PC-9 (cell line): Measurements from ENCODE around the gene FBXW7. TPM values are rescaled to one million over a fixed set of nuclear protein-coding genes. Genes with fewer than 3 reads are reported as not detected.

Experiments used
- BruUV-seq: library from RNA; stranded (reverse); fragments of 400-500 nt; replicated peaks from 2 replicates; lab custom pipeline; 2021; lab: Mats Ljungman, UMichigan
- CTCF ChIA-PET: fragments of 300-600 bp; sonication (Branson Sonifier 250); formaldehyde crosslinking; loops from one replicate; lab custom pipeline; 2022; ENCODE audit warnings: antibody characterized with exemption; lab: Charles Lee
- POLR2A ChIA-PET: fragments of 300-600 bp; sonication (Branson Sonifier 250); formaldehyde crosslinking; loops from one replicate; lab custom pipeline; 2022; ENCODE audit warnings: antibody characterized with exemption; ENCODE audit not compliant: unreplicated experiment; lab: Charles Lee
- DNase-seq, 2 experiments: peaks; one replicate each; pipeline versions ENCODE4 v3.0.0 to v3.0.0-alpha.2; 2015 to 2022; ENCODE audit warnings: mixed read lengths in 1 of 2
- H2AFZ ChIP-seq: fragments of 200-600 bp; sonication (generic); 2 replicates; pipeline ENCODE4 v1.8.1; 2017; ENCODE audit warnings: antibody characterized with exemption
- H3F3A ChIP-seq: fragments of 200-600 bp; sonication (generic); 2 replicates; pipeline ENCODE4 v1.8.1; 2017; ENCODE audit warnings: antibody characterized with exemption, mild to moderate bottlenecking, low read depth; ENCODE audit not compliant: insufficient read depth
- H3K27ac ChIP-seq: fragments of 200-600 bp; sonication (generic); 2 replicates; pipeline ENCODE4 v1.6.1; 2016; ENCODE audit warnings: mixed run types
- H3K27me3 ChIP-seq: fragments of 200-600 bp; sonication (generic); 2 replicates; pipeline ENCODE4 v1.6.1; 2016; ENCODE audit warnings: low read depth, mixed run types; ENCODE audit not compliant: insufficient read depth
- H3K36me3 ChIP-seq: fragments of 200-600 bp; sonication (generic); 2 replicates; pipeline ENCODE4 v1.6.1; 2016; ENCODE audit warnings: low read depth, mixed run types
- H3K4me1 ChIP-seq: fragments of 200-600 bp; sonication (generic); replicated peaks from 2 replicates; pipeline ENCODE4 v1.6.1; 2016; ENCODE audit warnings: mixed run types; ENCODE audit not compliant: insufficient read depth
- H3K4me2 ChIP-seq: fragments of 200-600 bp; sonication (generic); 2 replicates; pipeline ENCODE4 v1.6.1; 2017; ENCODE audit warnings: mixed run types
- H3K4me3 ChIP-seq: fragments of 200-600 bp; sonication (generic); 2 replicates; pipeline ENCODE4 v1.6.1; 2016; ENCODE audit warnings: mixed run types
- H3K79me2 ChIP-seq: fragments of 200-600 bp; sonication (generic); 2 replicates; pipeline ENCODE4 v1.6.1; 2017; ENCODE audit warnings: low read depth, mixed run types
- H3K9me2 ChIP-seq: fragments of 200-600 bp; sonication (generic); 2 replicates; pipeline ENCODE4 v1.8.1; 2017; ENCODE audit warnings: mild to moderate bottlenecking; ENCODE audit not compliant: insufficient read depth
- H3K9me3 ChIP-seq: fragments of 200-600 bp; sonication (generic); 2 replicates; pipeline ENCODE4 v1.8.1; 2016; ENCODE audit warnings: low read depth; ENCODE audit not compliant: insufficient read depth
- H4K20me1 ChIP-seq: fragments of 200-600 bp; sonication (generic); 2 replicates; pipeline ENCODE4 v1.8.1; 2017; ENCODE audit not compliant: insufficient read depth
- EZH2 ChIP-seq: fragments of 200-600 bp; sonication (generic); IDR thresholded peaks from 2 replicates; pipeline ENCODE4 v1.8.0; 2017; ENCODE audit warnings: antibody characterized with exemption, low read depth
- intact Hi-C: fragments of 100-400 bp; cut with micrococcal nuclease; formaldehyde crosslinking; loops from one replicate; pipeline ENCODE4 v1.10.0; 2022; ENCODE audit not compliant: unreplicated experiment
- total RNA-seq: library from RNA; stranded (reverse); gene quantifications from 2 replicates; pipeline ENCODE4 v1.2.3, GENCODE V29; 2021
- TF ChIP-seq, protein P1 (sequence below): fragments of 200-600 bp; sonication (generic); conservative IDR thresholded peaks from 2 replicates; pipeline ENCODE4 v1.6.1; 2017; ENCODE audit warnings: mixed run types, antibody characterized with exemption, mild to moderate bottlenecking, moderate library complexity

The FBXW7 gene
- total RNA-seq, 1 experiment from 2014 or later = 30.2 TPM

GRCh38 chr4:152340818-152341217 is 195.1 kb downstream of the FBXW7 start:
- intact Hi-C loops = no loop called here
- no peaks in the 10 kb centered on the region for H3K9me2 ChIP-seq
- no peaks in the 10 kb centered on the region for H3K9me3 ChIP-seq
- H3K36me3 ChIP-seq = no peaks in the 10 kb centered on the region; the same call in 1 of the 2 replicates
- BruUV-seq = no TSS peak
- no peaks in the 10 kb centered on the region for H3K79me2 ChIP-seq
- ChIA-PET CTCF (no interaction called here), POLR2A (no interaction called here)
- no peak overlapping the region for H3K27ac ChIP-seq
- H3K4me3 ChIP-seq = no peak overlapping the region
- no peaks in the 10 kb centered on the region for H4K20me1 ChIP-seq
- H2AFZ ChIP-seq = no peak overlapping the region
- no peak for DNase-seq
- no peaks in the 10 kb centered on the region for H3K27me3 ChIP-seq
- no peak overlapping the region for H3K4me2 ChIP-seq
- no peaks in the 10 kb centered on the region for H3K4me1 ChIP-seq
- TF ChIP-seq, protein P1, sequence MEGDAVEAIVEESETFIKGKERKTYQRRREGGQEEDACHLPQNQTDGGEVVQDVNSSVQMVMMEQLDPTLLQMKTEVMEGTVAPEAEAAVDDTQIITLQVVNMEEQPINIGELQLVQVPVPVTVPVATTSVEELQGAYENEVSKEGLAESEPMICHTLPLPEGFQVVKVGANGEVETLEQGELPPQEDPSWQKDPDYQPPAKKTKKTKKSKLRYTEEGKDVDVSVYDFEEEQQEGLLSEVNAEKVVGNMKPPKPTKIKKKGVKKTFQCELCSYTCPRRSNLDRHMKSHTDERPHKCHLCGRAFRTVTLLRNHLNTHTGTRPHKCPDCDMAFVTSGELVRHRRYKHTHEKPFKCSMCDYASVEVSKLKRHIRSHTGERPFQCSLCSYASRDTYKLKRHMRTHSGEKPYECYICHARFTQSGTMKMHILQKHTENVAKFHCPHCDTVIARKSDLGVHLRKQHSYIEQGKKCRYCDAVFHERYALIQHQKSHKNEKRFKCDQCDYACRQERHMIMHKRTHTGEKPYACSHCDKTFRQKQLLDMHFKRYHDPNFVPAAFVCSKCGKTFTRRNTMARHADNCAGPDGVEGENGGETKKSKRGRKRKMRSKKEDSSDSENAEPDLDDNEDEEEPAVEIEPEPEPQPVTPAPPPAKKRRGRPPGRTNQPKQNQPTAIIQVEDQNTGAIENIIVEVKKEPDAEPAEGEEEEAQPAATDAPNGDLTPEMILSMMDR = no peak
- no peak for TF ChIP-seq EZH2
- no peaks in the 10 kb centered on the region for H3F3A ChIP-seq

GRCh38 chr4:152339576-152339975 is 196.3 kb downstream of the FBXW7 start:
- H3K4me2 ChIP-seq = no peak overlapping the region
- H3K9me2 ChIP-seq = no peaks in the 10 kb centered on the region
- no peaks in the 10 kb centered on the region for H3K9me3 ChIP-seq
- intact Hi-C loops = no loop called here
- H3K36me3 ChIP-seq = no peaks in the 10 kb centered on the region; the same call in 1 of the 2 replicates
- TF ChIP-seq, protein P1 = no peak
- no peak for TF ChIP-seq EZH2
- H3K27me3 ChIP-seq = no peaks in the 10 kb centered on the region
- H3K4me3 ChIP-seq = no peak overlapping the region
- no peak overlapping the region for H3K27ac ChIP-seq
- H2AFZ ChIP-seq = no peak overlapping the region
- no peaks in the 10 kb centered on the region for H3K79me2 ChIP-seq
- no peak for DNase-seq
- ChIA-PET POLR2A (interaction anchor here (0.6 kb wide), 1 partner anchor 702 kb away, joined by 4 read pairs; no protein-coding TSS in a partner anchor), CTCF (no interaction called here)
- H3F3A ChIP-seq = no peaks in the 10 kb centered on the region
- H3K4me1 ChIP-seq = no peaks in the 10 kb centered on the region
- no TSS peak for BruUV-seq
- no peaks in the 10 kb centered on the region for H4K20me1 ChIP-seq

DNA sequence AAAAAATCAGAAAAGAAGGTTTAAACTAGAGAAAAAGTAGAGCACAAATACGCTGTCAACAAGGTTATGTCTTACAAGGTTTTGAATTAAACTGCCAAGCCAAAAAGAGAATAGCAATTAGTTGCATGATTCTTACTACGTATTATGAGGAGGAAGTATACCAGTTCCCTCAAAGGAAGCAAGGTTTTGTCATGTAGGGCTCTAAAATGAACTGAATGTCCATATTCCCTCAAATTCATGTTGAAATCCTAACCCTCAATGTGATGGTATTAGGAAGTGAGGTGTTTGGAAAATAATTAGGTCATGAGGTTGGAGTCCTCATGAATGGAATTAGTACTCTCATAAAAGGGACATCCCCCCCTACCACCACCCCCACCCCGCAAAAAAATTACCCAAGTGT is 201.0 kb downstream of the FBXW7 start:
- no peaks in the 10 kb centered on the region for H3K79me2 ChIP-seq
- DNase-seq = no peak
- no peaks in the 10 kb centered on the region for H3K9me3 ChIP-seq
- H3F3A ChIP-seq = no peaks in the 10 kb centered on the region
- H3K4me1 ChIP-seq = no peaks in the 10 kb centered on the region
- BruUV-seq = no TSS peak
- TF ChIP-seq, protein P1 = no peak
- TF ChIP-seq EZH2 = no peak
- intact Hi-C loops = no loop called here
- H3K36me3 ChIP-seq = no peaks in the 10 kb centered on the region; the same call in 1 of the 2 replicates
- no peak overlapping the region for H3K4me2 ChIP-seq
- POLR2A ChIA-PET = no interaction called here
- no peaks in the 10 kb centered on the region for H3K27me3 ChIP-seq
- no peak overlapping the region for H3K4me3 ChIP-seq
- CTCF ChIA-PET = no interaction called here
- H3K9me2 ChIP-seq = no peaks in the 10 kb centered on the region
- H4K20me1 ChIP-seq = no peaks in the 10 kb centered on the region
- H2AFZ ChIP-seq = no peak overlapping the region
- no peak overlapping the region for H3K27ac ChIP-seq
